Tibial nerve (tissue), 4 donors: Measurements from ENCODE around the gene KATNIP.

Source experiments
- EP300 ChIP-seq, 2 donors: sonication (generic); formaldehyde crosslinking; IDR thresholded peaks; one replicate each; pipeline ENCODE4 v1.6.1; 2017; ENCODE audit warnings: antibody characterized with exemption in 2 of 2, mild to moderate bottlenecking in 1 of 2
- POLR2A ChIP-seq, 2 donors: fragments of 450-650 bp; IDR thresholded peaks; one replicate each; pipeline ENCODE4 v1.6.1; 2017; ENCODE audit warnings: antibody characterized with exemption in 2 of 2, mild to moderate bottlenecking in 2 of 2, moderate library complexity in 2 of 2
- TF ChIP-seq, protein P1 (sequence below), 5 experiments: fragments of 200-600 bp in 3 of 5; fragments of 450-650 bp in 2 of 5; sonication (generic) in 3 of 5; IDR thresholded peaks; one replicate each; pipeline ENCODE4 v1.5.1; 2016 to 2019; ENCODE audit warnings: antibody characterized with exemption in 5 of 5, mild to moderate bottlenecking in 3 of 5, moderate library complexity in 2 of 5

DNA sequence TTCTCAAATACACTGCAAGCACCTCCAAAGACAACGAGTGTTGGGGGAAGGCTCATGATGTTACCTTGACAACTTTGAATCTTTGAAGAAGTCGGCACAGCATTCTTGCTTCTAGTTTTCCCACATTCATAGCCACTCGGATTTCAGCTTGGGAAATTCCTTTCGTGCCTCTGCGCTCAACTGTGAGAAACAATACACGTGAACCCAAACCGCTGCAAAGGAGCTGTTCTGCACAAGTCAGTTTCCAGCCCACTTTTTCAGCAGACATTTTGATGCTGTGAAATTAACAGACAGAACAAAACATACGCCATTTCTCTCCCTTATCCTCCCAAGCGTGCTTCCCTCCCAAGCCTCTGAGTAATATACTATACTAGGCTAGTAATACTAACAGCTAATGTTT, 41.5 kb upstream of the KATNIP start:
- TF ChIP-seq, protein P1, sequence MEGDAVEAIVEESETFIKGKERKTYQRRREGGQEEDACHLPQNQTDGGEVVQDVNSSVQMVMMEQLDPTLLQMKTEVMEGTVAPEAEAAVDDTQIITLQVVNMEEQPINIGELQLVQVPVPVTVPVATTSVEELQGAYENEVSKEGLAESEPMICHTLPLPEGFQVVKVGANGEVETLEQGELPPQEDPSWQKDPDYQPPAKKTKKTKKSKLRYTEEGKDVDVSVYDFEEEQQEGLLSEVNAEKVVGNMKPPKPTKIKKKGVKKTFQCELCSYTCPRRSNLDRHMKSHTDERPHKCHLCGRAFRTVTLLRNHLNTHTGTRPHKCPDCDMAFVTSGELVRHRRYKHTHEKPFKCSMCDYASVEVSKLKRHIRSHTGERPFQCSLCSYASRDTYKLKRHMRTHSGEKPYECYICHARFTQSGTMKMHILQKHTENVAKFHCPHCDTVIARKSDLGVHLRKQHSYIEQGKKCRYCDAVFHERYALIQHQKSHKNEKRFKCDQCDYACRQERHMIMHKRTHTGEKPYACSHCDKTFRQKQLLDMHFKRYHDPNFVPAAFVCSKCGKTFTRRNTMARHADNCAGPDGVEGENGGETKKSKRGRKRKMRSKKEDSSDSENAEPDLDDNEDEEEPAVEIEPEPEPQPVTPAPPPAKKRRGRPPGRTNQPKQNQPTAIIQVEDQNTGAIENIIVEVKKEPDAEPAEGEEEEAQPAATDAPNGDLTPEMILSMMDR (IDR thresholded peaks at IDR 0.05), result no peak
- TF ChIP-seq POLR2A (IDR thresholded peaks at IDR 0.05), result no peak
- no peak for TF ChIP-seq EP300 (IDR thresholded peaks at IDR 0.05)
